OCI-LY1 (cell line): ENCODE measurements around the gene ASIC4.

Experiments used
- CTCF ChIP-seq: fragments of 200-600 bp; sonication (generic), shearing (Covaris generic); IDR thresholded peaks from 2 replicates; pipeline ENCODE4 v1.5.1; 2017; ENCODE audit warnings: mild to moderate bottlenecking, antibody characterized with exemption, low read length, moderate library complexity, mixed read lengths
- EZH2 ChIP-seq: fragments of 200-600 bp; sonication (generic), shearing (Covaris generic); IDR thresholded peaks from 2 replicates; pipeline ENCODE4 v1.8.0; 2017; ENCODE audit warnings: borderline replicate concordance, mixed run types, mild to moderate bottlenecking, antibody characterized with exemption, low read length, moderate library complexity, mixed read lengths

DNA sequence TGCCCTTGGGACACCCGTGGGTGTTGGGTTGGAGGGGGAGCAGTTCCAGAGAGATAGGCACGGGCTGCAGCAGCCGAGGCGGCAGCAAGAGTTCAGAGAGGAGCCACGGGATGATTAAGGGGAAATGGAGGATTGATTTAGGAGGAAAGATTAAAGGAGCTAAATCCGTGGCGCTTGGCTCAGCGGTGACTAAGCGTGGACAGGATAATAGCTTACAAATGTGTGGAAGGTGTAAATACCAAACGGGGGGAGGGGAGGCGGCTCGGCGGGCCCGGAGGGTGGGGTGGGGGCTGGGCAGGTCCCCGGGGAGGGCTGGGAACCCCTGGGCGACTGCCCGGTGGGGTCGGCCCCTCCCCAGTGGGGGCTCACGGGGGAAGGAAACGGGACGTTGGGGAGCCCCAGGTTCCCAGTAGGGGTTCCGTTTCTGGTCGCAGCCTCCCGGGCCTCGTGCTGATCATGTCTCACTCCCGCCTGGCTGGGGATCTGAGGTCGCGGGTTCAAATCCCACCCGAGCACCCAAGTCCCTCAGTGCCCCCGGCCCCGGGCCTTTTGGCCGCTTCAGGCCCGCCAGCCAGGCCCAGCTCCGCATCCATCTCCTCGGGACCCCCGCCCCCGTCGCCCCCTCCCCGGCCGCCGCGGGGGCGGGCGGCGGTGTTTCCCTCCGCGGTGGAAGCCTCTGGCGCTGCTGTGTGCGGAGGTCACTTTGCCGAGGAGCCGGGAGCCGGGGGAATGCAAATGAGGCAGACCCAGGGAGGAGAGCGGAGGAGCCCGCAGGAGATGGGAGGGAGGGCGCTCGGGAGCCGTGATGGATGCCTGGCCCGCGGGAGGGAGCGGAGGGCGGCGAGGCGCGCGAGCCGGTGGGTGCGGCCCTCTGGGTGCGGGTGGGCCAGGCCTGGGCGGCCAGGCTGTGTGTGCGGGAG lies 8.1 kb downstream of the ASIC4 start:
- TF ChIP-seq CTCF (no peak), EZH2 (no peak)
